ENCODE data around the gene NF1.
A peak's percentile ranks its signal among the peaks of the same experiment; 100 is the strongest.

Gene NF1

GRCh38 chr17:31320241-31320640, 225.5 kb downstream of the NF1 start:
- Histone ChIP-seq H2BK12ac (ENCODE audit: low read length in 2 of 2) (no peak overlapping the region), H2BK120ac (ENCODE audit: low read depth, low read length) (no peak overlapping the region), H2AK5ac (ENCODE audit: low read length, severe bottlenecking) (no peak overlapping the region), H4K91ac (ENCODE audit: low read length) (no peak overlapping the region), H2BK15ac (ENCODE audit: low read depth, poor library complexity, severe bottlenecking) (no peak overlapping the region), H3K27ac (ENCODE audit: low read length, poor library complexity, severe bottlenecking) (no peak overlapping the region), H3K79me1 (replicated peaks; ENCODE audit: low read length, poor library complexity, severe bottlenecking) (peaks cover 15% of the 10 kb centered on the region), H3K4me3 (ENCODE audit: insufficient read depth in 1 of 2, low read depth in 1 of 2, low read length in 2 of 2) (peak overlapping the region in 1 of 2 experiments; percentile 43), H3K14ac (ENCODE audit: low read length in 2 of 2) (no peak overlapping the region), H3K9me3 (ENCODE audit: control insufficient read depth, low read length) (no peaks in the 10 kb centered on the region), H3K18ac (ENCODE audit: low read depth in 1 of 2, low read length in 2 of 2) (no peak overlapping the region), H4K8ac (ENCODE audit: low read length) (no peak overlapping the region), H3K4me2 (ENCODE audit: low read length, poor library complexity, severe bottlenecking) (no peak overlapping the region), H3K27me3 (ENCODE audit: control insufficient read depth in 1 of 2, insufficient read depth in 1 of 2, low read length in 2 of 2) (no peaks in the 10 kb centered on the region), H3K23ac (ENCODE audit: low read length in 2 of 2) (no peak overlapping the region), H2BK5ac (ENCODE audit: low read depth, low read length, poor library complexity, severe bottlenecking) (no peak overlapping the region), H3K9ac (ENCODE audit: low read length) (peak overlapping the region; percentile 79), H2AFZ (ENCODE audit: low read depth, low read length) (no peak overlapping the region), H3K4ac (ENCODE audit: low read depth in 1 of 2, low read length in 2 of 2) (no peak overlapping the region), H3K4me1 (ENCODE audit: control insufficient read depth, insufficient read depth, low read depth, low read length) (peaks cover 4% of the 10 kb centered on the region), H3K36me3 (ENCODE audit: control insufficient read depth in 1 of 2, insufficient read depth in 2 of 2, low read depth in 1 of 2, low read length in 2 of 2) (peaks cover 0 to 5% of the 10 kb centered on the region in 2 experiments)
- DNase-seq: no peak
- no CpG with 5 or more reads among the region's 2 CpGs for WGBS

- peaks cover 14% of the 10 kb centered on the region for H3K79me1 ChIP-seq (replicated peaks; ENCODE audit: low read length, poor library complexity, severe bottlenecking)
- DNase-seq: peak; percentile 70
- H2BK15ac ChIP-seq (ENCODE audit: low read depth, poor library complexity, severe bottlenecking): no peak overlapping the region
- H2BK12ac ChIP-seq (ENCODE audit: low read length in 2 of 2): no peak overlapping the region
- no peak overlapping the region for H2BK5ac ChIP-seq (ENCODE audit: low read depth, low read length, poor library complexity, severe bottlenecking)
- H2BK120ac ChIP-seq (ENCODE audit: low read depth, low read length): no peak overlapping the region
- H3K4me1 ChIP-seq (ENCODE audit: control insufficient read depth, insufficient read depth, low read depth, low read length): peaks cover 3% of the 10 kb centered on the region
- H3K18ac ChIP-seq (ENCODE audit: low read depth in 1 of 2, low read length in 2 of 2): no peak overlapping the region
- WGBS: 0% methylated on average over 1 of the region's 1 CpG
- H3K27ac ChIP-seq (ENCODE audit: low read length, poor library complexity, severe bottlenecking): peak overlapping the region; percentile 70
- no peak overlapping the region for H3K23ac ChIP-seq (ENCODE audit: low read length in 2 of 2)
- H3K36me3 ChIP-seq (ENCODE audit: control insufficient read depth in 1 of 2, insufficient read depth in 2 of 2, low read depth in 1 of 2, low read length in 2 of 2): peaks cover under 1 to 7% of the 10 kb centered on the region in 2 experiments
- H3K4me2 ChIP-seq (ENCODE audit: low read length, poor library complexity, severe bottlenecking): no peak overlapping the region
- H3K4ac ChIP-seq (ENCODE audit: low read depth in 1 of 2, low read length in 2 of 2): no peak overlapping the region
- H4K91ac ChIP-seq (ENCODE audit: low read length): no peak overlapping the region
- H3K4me3 ChIP-seq (ENCODE audit: insufficient read depth in 1 of 2, low read depth in 1 of 2, low read length in 2 of 2): peak overlapping the region in 1 of 2 experiments; percentile 43
- peak overlapping the region; percentile 79 for H3K9ac ChIP-seq (ENCODE audit: low read length)
- H3K14ac ChIP-seq (ENCODE audit: low read length in 2 of 2): no peak overlapping the region
- no peak overlapping the region for H4K8ac ChIP-seq (ENCODE audit: low read length)
- H3K9me3 ChIP-seq (ENCODE audit: control insufficient read depth, low read length): no peaks in the 10 kb centered on the region
- H2AFZ ChIP-seq (ENCODE audit: low read depth, low read length): no peak overlapping the region
- H3K27me3 ChIP-seq (ENCODE audit: control insufficient read depth in 1 of 2, insufficient read depth in 1 of 2, low read length in 2 of 2): no peaks in the 10 kb centered on the region
- H2AK5ac ChIP-seq (ENCODE audit: low read length, severe bottlenecking): no peak overlapping the region
Measured at GRCh38 chr17:31320791-31321190, 226.0 kb downstream of the NF1 start.

DNA sequence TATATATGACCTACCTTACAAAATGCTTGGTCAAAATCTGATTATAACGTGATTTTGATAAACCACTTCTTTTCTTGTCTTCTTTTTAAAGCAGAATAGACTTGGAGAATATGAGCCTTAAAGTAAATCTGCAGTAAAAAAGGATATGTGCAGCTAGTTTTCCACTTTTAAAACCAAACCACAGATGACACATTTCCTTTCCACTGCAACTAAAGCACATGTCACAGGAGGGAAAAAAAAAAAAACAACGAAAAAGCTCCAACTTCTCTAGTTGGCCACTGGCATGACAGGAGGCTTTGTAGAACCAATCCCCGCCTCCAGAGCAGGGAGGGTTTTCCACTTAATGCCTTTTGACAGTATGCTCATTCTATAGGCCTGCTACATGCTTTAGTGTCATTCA, 226.7 kb downstream of the NF1 start, which contains the start of gene EVI2A:
EVI2A (minus strand) TSS at position 142 of the 400 bp plus-strand sequence. CDS start 2,609 bp downstream, outside the sequence.
- DNase-seq: peak; percentile 92
- Histone ChIP-seq H3K23ac (ENCODE audit: low read length in 2 of 2) (no peak within 1 kb of the TSS), H3K36me3 (ENCODE audit: control insufficient read depth in 1 of 2, insufficient read depth in 2 of 2, low read depth in 1 of 2, low read length in 2 of 2) (peaks cover 8 to 14% of the 10 kb centered on the region in 2 experiments), H3K79me1 (replicated peaks; ENCODE audit: low read length, poor library complexity, severe bottlenecking) (peaks cover 13% of the 10 kb centered on the region), H3K9me3 (ENCODE audit: control insufficient read depth, low read length) (no peaks in the 10 kb centered on the region), H3K4me1 (ENCODE audit: control insufficient read depth, insufficient read depth, low read depth, low read length) (peaks cover 1% of the 10 kb centered on the region), H2AK5ac (ENCODE audit: low read length, severe bottlenecking) (peak within 1 kb of the TSS; percentile 62), H3K18ac (ENCODE audit: low read depth in 1 of 2, low read length in 2 of 2) (no peak within 1 kb of the TSS), H2AFZ (ENCODE audit: low read depth, low read length) (no peak within 1 kb of the TSS), H2BK5ac (ENCODE audit: low read depth, low read length, poor library complexity, severe bottlenecking) (no peak within 1 kb of the TSS), H3K9ac (ENCODE audit: low read length) (peak within 1 kb of the TSS; percentile 79), H4K8ac (ENCODE audit: low read length) (no peak within 1 kb of the TSS), H3K27me3 (ENCODE audit: control insufficient read depth in 1 of 2, insufficient read depth in 1 of 2, low read length in 2 of 2) (no peaks in the 10 kb centered on the region), H3K14ac (ENCODE audit: low read length in 2 of 2) (no peak within 1 kb of the TSS), H3K27ac (ENCODE audit: low read length, poor library complexity, severe bottlenecking) (peak within 1 kb of the TSS; percentile 70), H3K4me2 (ENCODE audit: low read length, poor library complexity, severe bottlenecking) (no peak within 1 kb of the TSS), H2BK120ac (ENCODE audit: low read depth, low read length) (no peak within 1 kb of the TSS), H3K4ac (ENCODE audit: low read depth in 1 of 2, low read length in 2 of 2) (no peak within 1 kb of the TSS), H2BK12ac (ENCODE audit: low read length in 2 of 2) (peak within 1 kb of the TSS in 1 of 2 experiments; percentile 6), H3K4me3 (ENCODE audit: insufficient read depth in 1 of 2, low read depth in 1 of 2, low read length in 2 of 2) (peak within 1 kb of the TSS in 1 of 2 experiments; percentile 43), H2BK15ac (ENCODE audit: low read depth, poor library complexity, severe bottlenecking) (no peak within 1 kb of the TSS), H4K91ac (ENCODE audit: low read length) (peak within 1 kb of the TSS; percentile 50)
- WGBS: 0% methylated on average over 2 of the region's 3 CpGs

DNA sequence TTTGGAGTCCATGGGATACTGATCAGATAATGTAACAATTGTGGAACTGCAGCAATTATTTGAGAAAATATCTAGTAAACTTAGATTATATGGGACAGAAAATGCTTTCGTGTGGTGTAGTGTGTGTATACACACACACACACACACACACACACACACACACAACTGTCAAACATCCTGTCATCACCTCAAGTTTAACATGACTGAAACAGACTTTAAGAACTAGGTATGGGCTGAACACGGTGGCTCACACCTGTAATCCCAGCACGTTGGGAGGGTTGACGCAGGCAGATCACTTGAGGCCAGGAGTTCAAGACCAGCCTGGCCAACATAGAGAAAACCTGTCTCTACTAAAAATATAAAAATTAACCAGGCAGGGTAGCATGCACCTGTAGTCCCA, 227.2 kb downstream of the NF1 start:
- Histone ChIP-seq H2AFZ (ENCODE audit: low read depth, low read length) (no peak overlapping the region), H3K4ac (ENCODE audit: low read depth in 1 of 2, low read length in 2 of 2) (no peak overlapping the region), H3K9me3 (ENCODE audit: control insufficient read depth, low read length) (no peaks in the 10 kb centered on the region), H3K4me1 (ENCODE audit: control insufficient read depth, insufficient read depth, low read depth, low read length) (peaks cover 3% of the 10 kb centered on the region), H2AK5ac (ENCODE audit: low read length, severe bottlenecking) (peak overlapping the region; percentile 62), H3K27me3 (ENCODE audit: control insufficient read depth in 1 of 2, insufficient read depth in 1 of 2, low read length in 2 of 2) (no peaks in the 10 kb centered on the region), H3K27ac (ENCODE audit: low read length, poor library complexity, severe bottlenecking) (no peak overlapping the region), H3K4me3 (ENCODE audit: insufficient read depth in 1 of 2, low read depth in 1 of 2, low read length in 2 of 2) (no peak overlapping the region), H3K36me3 (ENCODE audit: control insufficient read depth in 1 of 2, insufficient read depth in 2 of 2, low read depth in 1 of 2, low read length in 2 of 2) (peaks cover 10 to 17% of the 10 kb centered on the region in 2 experiments), H3K14ac (ENCODE audit: low read length in 2 of 2) (no peak overlapping the region), H4K8ac (ENCODE audit: low read length) (no peak overlapping the region), H3K4me2 (ENCODE audit: low read length, poor library complexity, severe bottlenecking) (no peak overlapping the region), H3K18ac (ENCODE audit: low read depth in 1 of 2, low read length in 2 of 2) (no peak overlapping the region), H2BK5ac (ENCODE audit: low read depth, low read length, poor library complexity, severe bottlenecking) (no peak overlapping the region), H3K23ac (ENCODE audit: low read length in 2 of 2) (no peak overlapping the region), H2BK12ac (ENCODE audit: low read length in 2 of 2) (peak overlapping the region in 1 of 2 experiments; percentile 6), H2BK120ac (ENCODE audit: low read depth, low read length) (no peak overlapping the region), H2BK15ac (ENCODE audit: low read depth, poor library complexity, severe bottlenecking) (no peak overlapping the region), H4K91ac (ENCODE audit: low read length) (peak overlapping the region; percentile 50), H3K9ac (ENCODE audit: low read length) (peak overlapping the region; percentile 79), H3K79me1 (replicated peaks; ENCODE audit: low read length, poor library complexity, severe bottlenecking) (peaks cover 13% of the 10 kb centered on the region)
- WGBS: 100% methylated on average over 3 of the region's 4 CpGs
- no peak for DNase-seq
